NCI-H524 treated with DMSO at 0.1 percent for 48 hours (cell line): ENCODE measurements around the gene PLS1.
"Not testable (repeated sequence)": the region's sequence is repeated elsewhere in the genome, so short reads cannot be mapped to it uniquely, and the experiment has no call there.

Experiments used
- DNase-seq: peaks from one replicate; lab custom pipeline; 2025; lab: John Stamatoyannopoulos, UW

Gene PLS1, protein sequence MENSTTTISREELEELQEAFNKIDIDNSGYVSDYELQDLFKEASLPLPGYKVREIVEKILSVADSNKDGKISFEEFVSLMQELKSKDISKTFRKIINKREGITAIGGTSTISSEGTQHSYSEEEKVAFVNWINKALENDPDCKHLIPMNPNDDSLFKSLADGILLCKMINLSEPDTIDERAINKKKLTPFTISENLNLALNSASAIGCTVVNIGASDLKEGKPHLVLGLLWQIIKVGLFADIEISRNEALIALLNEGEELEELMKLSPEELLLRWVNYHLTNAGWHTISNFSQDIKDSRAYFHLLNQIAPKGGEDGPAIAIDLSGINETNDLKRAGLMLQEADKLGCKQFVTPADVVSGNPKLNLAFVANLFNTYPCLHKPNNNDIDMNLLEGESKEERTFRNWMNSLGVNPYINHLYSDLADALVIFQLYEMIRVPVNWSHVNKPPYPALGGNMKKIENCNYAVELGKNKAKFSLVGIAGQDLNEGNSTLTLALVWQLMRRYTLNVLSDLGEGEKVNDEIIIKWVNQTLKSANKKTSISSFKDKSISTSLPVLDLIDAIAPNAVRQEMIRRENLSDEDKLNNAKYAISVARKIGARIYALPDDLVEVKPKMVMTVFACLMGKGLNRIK

GRCh38 chr3:142595951-142596725, at the start of gene PLS1:
Gene PLS1 (plus strand): TSS chr3:142596393. CDS start chr3:142664238, 67,845 bp downstream.
- DNase-seq, result peak; percentile 86

DNA sequence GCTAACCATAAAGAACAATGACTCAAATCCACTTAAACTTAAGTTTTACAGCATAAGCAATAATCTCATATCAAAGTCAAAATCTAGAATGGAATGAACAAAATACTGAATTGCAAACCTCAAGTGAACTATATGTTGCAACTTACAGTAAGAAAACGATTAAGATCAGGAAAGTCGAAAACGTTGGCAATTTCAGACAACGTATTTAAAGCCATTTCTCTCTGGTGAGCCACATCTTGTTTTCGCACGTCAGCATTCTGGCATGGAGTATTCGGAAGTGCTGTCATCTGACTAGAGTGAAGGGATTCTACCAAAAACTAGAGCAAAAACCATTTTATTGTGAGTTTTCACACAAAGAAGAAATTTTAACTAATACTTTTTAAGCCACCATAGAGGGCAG, 46.2 kb upstream of the PLS1 start:
- DNase-seq, result no peak

DNA sequence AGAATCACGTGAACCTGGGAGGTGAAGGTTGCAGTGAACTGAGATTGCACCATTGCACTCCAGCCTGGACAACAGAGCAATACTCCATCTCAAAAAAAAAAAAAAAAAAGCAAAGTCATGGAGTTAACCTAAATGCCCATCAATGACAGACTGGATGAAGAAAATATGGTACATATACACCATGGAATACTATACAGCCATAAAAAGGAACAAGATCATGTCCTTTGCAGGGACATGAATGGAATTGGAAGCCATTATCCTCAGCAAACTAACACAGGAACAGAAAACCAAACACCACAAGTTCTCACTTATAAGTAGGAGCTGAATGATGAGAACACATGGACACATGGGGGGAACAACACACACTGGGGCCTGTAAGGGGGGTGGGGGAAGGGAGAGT, 43.6 kb upstream of the PLS1 start:
- DNase-seq, result not testable (repeated sequence)

- no peak for DNase-seq
These were observed 42.5 kb upstream of the PLS1 start for GRCh38 chr3:142553741-142554140.

DNA sequence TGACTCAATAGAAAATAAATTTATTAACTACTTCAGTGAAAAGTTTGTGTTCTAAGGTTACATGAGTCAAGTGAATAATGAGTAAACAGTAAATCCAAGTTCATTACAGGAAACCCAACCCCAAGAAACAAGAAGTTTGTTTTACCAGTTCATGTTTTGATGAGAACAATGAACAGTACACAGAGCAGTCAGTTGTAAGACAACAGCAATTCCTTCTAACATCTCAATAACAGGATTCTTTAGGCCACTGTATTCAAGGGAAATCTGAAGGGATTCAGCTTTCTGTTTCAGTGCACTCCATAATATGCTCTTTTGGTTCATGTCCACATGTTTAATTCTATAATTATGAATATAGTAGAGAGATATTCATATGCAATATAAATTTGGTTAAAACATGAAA, 36.1 kb upstream of the PLS1 start:
- DNase-seq, result no peak

- DNase-seq, result no peak
These were observed 32.6 kb upstream of the PLS1 start for GRCh38 chr3:142563496-142563997.

DNA sequence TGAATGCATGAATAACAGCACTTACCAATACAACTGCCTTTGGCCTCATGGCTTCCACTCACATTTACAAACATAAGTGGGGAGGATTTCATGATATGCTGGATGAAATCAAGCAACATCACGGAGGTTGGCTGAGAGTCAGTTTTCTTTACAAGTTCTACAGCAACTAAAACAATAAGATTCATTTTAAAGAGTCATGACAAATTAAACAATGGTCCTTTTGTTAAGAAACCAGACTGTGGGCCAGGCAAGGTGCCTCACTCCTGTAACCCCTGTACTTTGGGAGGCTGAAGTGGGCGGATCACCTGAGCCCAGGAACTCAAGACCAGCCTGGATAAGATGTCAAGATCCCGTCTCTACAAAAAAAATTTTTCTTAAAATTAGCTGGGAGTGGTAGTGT, 30.1 kb upstream of the PLS1 start:
- DNase-seq, result peak; percentile 66

DNA sequence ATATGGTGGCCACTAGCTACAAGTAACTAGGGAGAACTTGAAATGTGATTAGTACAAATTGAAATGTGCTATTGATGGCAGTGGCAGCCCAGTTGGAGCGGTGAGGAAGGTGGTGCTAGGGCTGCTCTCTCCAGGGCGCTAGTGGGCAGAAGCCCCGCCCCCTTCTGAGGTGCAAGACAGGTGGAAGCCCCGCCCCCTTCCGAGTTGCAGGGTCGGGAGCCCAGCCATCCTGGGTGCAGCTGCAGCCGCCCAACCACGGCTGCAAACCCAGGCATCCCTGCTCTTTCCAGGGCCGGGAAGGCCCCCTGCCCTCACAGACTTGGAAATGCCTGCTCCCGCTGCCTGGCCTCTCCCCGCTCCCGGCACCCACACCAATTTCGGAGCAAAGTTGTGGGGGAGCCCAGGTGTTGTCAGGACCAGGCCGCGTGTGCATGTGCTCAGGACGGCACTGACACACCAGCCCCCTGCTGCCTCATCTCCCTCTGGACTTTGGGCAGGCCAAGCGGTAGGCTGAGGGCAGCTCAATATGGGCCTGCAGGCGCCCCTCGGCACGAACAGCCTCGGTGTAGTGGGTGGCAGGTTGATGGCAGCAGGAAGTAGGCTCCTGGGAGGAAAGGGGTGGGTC, 27.7 kb upstream of the PLS1 start:
- DNase-seq, result no peak

DNA sequence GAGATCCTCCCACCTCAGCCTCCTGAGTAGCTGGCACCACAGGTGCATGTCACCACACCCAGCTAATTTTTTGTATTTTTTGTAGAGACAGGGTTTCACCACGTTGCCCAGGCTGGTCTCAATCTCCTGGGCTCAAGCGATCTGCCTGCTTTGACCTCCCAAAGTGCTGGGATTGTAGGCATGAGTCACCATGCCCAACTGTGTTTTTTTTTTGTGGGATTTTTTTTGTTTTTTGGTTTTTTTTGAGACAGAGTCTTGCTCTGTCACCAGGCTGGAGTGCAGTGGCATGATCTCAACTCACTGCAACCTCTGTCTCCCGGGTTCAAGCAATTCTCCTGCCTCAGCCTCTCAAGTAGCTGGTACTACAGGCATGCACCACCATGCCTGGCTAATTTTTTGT, 26.8 kb upstream of the PLS1 start:
- not testable (repeated sequence) for DNase-seq

DNA sequence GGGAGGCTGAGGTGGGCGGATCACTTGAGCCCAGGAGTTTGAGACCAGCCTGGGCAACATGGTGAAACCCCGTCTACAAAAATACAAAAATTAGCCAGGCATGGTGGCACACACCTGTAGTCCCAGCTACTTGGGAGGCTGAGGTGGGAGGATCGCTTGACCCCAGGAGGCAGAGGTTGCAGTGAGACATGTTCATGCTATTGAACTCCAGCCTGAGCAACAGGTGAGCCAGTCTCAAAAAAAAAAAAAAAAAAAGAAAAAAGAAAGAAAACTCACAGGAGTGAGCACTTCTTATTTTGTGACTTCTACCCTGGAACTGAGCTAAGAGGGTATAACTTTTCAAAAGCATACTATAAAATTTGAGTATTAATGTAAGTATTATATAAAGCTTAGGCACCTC, 22.0 kb upstream of the PLS1 start:
- DNase-seq, result not testable (repeated sequence)

- no peak for DNase-seq
These were observed 21.5 kb upstream of the PLS1 start for GRCh38 chr3:142574665-142575064.

DNA sequence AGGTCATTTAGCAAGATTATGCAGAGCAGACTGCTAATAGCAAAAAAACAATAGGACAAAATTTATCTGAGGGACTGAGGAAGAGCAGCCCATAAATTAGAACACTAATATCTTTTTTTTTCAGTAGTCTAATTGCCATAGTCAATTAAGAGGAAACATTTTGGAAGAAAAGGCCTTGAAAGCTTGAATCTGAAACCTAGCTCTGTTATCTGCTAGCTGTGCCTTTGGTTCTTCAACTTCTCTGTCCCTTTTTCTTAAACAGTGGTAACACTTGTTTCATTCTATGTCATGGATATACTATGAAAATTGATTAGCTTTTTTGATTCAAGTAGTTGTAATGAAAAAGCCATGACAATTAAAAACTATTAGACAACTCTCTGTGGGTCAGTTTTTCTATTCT, 19.4 kb upstream of the PLS1 start:
- no peak for DNase-seq

DNA sequence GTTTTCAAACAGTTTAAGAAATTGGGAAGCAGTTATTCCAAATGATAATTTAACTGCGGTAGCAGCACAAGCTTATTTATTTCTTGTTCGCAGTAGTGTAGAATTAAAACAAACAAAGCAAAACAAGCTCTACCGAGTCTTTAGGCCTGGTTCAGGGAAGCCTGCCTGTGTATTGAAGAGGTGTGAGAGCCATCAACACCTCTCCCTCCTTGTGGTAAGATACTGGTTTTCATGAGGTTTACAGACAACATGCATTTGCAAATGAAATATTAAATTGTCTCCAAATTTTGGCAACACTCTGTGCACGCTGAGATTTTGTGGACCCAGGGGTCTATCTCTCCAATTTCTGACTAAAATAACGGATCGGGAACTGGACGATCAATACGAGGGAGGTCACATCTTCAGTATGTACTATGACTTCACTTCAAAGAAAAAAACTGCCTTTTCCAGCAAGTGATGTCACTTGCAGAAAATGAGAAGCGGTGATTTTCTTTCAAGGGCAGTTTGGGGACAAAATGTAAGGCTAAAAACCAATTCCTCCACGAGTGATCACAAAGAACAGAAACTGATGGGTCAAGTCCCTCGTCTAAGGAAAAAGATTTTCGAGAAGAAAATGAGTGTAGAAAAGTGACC, 18.4 kb upstream of the PLS1 start:
- DNase-seq, result no peak

- DNase-seq, result peak; percentile 83
These were observed 17.6 kb upstream of the PLS1 start, which contains the start of gene ATR for GRCh38 chr3:142578329-142579223. Gene ATR (minus strand): TSS chr3:142578733. CDS start chr3:142578704, 29 bp downstream.

- no peak for DNase-seq
These were observed 16.2 kb upstream of the PLS1 start for GRCh38 chr3:142580061-142580423.

- DNase-seq, result not testable (repeated sequence)
These were observed 15.1 kb upstream of the PLS1 start for GRCh38 chr3:142581070-142581469.

- DNase-seq, result peak; percentile 37
These were observed 9.3 kb upstream of the PLS1 start for GRCh38 chr3:142586803-142587406.

DNA sequence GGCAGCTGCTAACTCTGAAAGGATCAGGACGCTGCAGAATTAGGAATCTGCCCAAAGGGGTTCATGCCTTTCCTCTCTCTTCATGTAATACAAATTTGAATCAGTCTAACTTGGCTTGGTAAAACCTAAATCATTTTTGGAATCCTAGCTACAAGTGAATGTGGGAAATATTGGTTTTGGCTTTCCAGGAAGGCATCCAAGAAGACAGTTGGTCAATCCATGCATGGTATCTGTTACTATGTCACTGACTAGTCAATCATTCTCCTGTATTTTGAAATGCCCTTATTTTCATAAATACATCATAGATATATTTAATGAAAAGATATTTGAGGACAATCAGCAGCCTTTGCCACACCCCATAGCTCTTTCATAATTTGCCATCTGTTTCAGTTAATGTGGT, 7.5 kb upstream of the PLS1 start:
- no peak for DNase-seq

- DNase-seq, result not testable (repeated sequence)
These were observed 3.9 kb upstream of the PLS1 start for GRCh38 chr3:142592268-142592667.

DNA sequence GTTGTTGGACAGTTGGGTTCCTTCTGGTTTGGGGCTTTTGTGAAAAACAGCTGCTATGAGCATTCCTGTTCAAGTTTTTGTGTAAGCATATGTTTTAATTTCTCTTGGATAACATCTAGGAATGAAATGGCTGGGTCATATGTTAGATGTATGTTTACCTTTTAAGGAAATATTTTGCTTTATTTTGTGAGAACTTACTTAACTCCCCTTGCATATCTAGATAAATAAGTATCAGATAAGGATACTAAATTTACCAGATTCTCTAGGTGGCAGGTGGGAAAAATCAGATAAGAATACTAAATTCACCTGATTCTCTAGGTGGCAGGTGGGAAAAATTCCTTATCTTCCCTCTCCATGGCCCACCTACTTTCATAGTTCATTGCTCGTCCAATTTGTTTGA, 1.1 kb upstream of the PLS1 start:
- no peak for DNase-seq
